ENCODE results near the gene HOXA9. TPM values are rescaled to one million over a fixed set of nuclear protein-coding genes. Genes with fewer than 3 reads are reported as not detected.

Gene HOXA9
- total RNA-seq, 4 donors from 2014 or later, result 19.5 to 130 (median 50.6) TPM

DNA sequence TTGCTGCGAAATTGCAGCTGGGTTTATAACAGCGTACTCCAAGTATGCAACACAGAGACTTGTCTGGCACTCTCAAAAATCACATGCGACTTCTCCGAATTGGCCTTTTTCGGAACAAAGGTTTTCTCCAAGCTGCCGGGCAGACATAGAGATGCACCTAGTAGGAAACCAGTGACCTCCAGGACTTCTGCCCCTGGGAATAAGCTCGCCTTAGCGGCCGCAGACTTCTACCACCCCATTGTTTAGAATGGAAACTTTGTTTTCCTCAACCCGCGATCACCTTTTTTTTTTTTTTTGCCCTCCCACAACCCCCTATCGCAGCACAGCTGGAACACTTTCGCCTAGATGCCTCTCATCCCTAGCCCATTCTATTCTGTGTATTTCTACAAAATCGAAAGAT lies 13.7 kb upstream of the HOXA9 start:
- in situ Hi-C loops (cut with MboI; ENCODE audit: low pct_ligation_motif_present in 1 of 4, low pct_unique_long_range_greater_than_20kb in 1 of 4, low sequenced_read_pairs in 3 of 4) (loop anchor here in 2 of 4 donors (25.0 kb wide), 1 partner anchor 1317 kb away; no protein-coding TSS in a partner anchor), intact Hi-C loops (cut with DNase I; ENCODE audit: low total_unique reads) (no loop called here)

DNA sequence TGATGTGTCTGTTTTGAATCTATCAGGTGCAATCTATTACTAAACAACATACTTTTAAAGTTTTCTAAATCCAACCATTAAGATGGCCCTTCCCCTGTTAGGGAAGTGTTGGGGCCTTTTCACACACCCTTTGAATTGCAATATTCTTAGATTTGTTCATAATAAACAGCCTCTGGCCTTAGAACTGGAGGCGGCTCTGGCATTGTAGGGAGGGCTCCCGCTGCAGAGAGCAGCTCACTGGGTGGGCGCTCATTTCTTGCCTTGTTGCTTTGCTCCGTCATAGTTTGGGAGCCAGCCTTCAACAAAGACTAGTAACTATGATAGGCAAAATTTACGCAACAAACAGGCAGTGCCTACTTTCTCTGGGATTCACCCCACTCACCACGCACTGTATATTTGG lies 13.0 kb upstream of the HOXA9 start:
- peaks cover 32% of the 10 kb centered on the region for H3K27me3 ChIP-seq
- H3K9me3 ChIP-seq, result no peaks in the 10 kb centered on the region
- H3K36me3 ChIP-seq, result no peaks in the 10 kb centered on the region
- peak overlapping the region; percentile 95 to 99 (median 98) for H3K27ac ChIP-seq
- peaks cover 21 to 59% (median 50%) of the 10 kb centered on the region in 4 donors for H3K4me1 ChIP-seq
- intact Hi-C loops (cut with DNase I; ENCODE audit: low total_unique reads) (no loop called here), in situ Hi-C loops (cut with MboI; ENCODE audit: low pct_ligation_motif_present in 1 of 4, low pct_unique_long_range_greater_than_20kb in 1 of 4, low sequenced_read_pairs in 3 of 4) (loop anchor here in 2 of 4 donors (25.0 kb wide), 1 partner anchor 1316 kb away; no protein-coding TSS in a partner anchor)
- TF ChIP-seq POLR2A (IDR thresholded peaks at IDR 0.05) (no peak), EP300 (IDR thresholded peaks at IDR 0.05; ENCODE audit: low read depth) (no peak), POLR2AphosphoS5 (IDR thresholded peaks at IDR 0.05) (peak in 2 of 3 donors; percentile 15 to 18)
- TF ChIP-seq, protein P1, sequence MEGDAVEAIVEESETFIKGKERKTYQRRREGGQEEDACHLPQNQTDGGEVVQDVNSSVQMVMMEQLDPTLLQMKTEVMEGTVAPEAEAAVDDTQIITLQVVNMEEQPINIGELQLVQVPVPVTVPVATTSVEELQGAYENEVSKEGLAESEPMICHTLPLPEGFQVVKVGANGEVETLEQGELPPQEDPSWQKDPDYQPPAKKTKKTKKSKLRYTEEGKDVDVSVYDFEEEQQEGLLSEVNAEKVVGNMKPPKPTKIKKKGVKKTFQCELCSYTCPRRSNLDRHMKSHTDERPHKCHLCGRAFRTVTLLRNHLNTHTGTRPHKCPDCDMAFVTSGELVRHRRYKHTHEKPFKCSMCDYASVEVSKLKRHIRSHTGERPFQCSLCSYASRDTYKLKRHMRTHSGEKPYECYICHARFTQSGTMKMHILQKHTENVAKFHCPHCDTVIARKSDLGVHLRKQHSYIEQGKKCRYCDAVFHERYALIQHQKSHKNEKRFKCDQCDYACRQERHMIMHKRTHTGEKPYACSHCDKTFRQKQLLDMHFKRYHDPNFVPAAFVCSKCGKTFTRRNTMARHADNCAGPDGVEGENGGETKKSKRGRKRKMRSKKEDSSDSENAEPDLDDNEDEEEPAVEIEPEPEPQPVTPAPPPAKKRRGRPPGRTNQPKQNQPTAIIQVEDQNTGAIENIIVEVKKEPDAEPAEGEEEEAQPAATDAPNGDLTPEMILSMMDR (IDR thresholded peaks at IDR 0.05), result no peak
- peak; percentile 20 for DNase-seq
- 32 to 42% methylated on average over 6 of the region's 6 CpGs for WGBS, 2 donors (ENCODE audit: low coverage in 1 of 2)
- H3K4me3 ChIP-seq, result peak overlapping the region; percentile 21 to 67 (median 60)

More for the DNA sequence above, 13.7 kb upstream of the HOXA9 start:
- peaks cover 21 to 63% (median 53%) of the 10 kb centered on the region in 4 donors for H3K4me1 ChIP-seq
- no peaks in the 10 kb centered on the region for H3K9me3 ChIP-seq
- TF ChIP-seq EP300 (IDR thresholded peaks at IDR 0.05; ENCODE audit: low read depth) (no peak), POLR2A (IDR thresholded peaks at IDR 0.05) (no peak), POLR2AphosphoS5 (IDR thresholded peaks at IDR 0.05) (no peak)
- TF ChIP-seq, protein P1 (IDR thresholded peaks at IDR 0.05), result no peak
- peak overlapping the region; percentile 95 to 99 (median 98) for H3K27ac ChIP-seq
- H3K4me3 ChIP-seq, result peak overlapping the region; percentile 21 to 67 (median 60)
- H3K27me3 ChIP-seq, result peaks cover 32% of the 10 kb centered on the region
- no peak for DNase-seq
- 18 to 39% methylated on average over 11 to 14 of the region's 14 CpGs for WGBS, 2 donors (ENCODE audit: low coverage in 1 of 2)
- H3K36me3 ChIP-seq, result no peaks in the 10 kb centered on the region

DNA sequence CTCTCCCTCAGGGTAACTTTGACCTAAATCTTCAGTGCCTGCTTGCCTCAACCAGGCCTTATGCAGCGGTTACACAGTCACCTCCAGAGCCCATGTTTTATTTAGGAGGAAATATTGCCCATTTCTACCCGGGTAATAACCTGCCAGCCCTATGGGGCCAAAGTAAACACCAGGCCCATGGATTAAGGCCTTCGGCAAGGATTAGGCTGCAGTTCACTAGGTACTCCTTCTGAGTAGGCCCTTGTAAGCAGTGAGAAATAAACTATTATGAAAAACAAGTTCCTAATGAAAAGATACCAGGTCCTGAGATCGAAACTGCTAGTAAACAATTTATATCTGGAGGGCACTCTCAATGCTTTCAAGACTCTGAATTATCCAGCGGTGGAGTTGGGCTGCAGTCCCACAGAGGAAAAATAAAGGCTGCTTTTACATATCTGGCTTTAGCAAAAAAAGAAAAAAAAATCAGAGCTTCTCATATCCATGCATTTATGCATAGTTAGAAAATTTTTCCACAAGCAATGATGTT lies 12.5 kb upstream of the HOXA9 start:
- in situ Hi-C loops (cut with MboI; ENCODE audit: low pct_ligation_motif_present in 1 of 4, low pct_unique_long_range_greater_than_20kb in 1 of 4, low sequenced_read_pairs in 3 of 4) (loop anchor here in 2 of 4 donors (25.0 kb wide), 1 partner anchor 1316 kb away; no protein-coding TSS in a partner anchor), intact Hi-C loops (cut with DNase I; ENCODE audit: low total_unique reads) (no loop called here)
- H3K36me3 ChIP-seq, result no peaks in the 10 kb centered on the region
- H3K27me3 ChIP-seq, result peaks cover 32% of the 10 kb centered on the region
- H3K4me3 ChIP-seq, result peak overlapping the region; percentile 21 to 67 (median 60)
- DNase-seq, result peak; percentile 23
- 0 to 23% methylated on average over 1 to 5 of the region's 5 CpGs for WGBS, 2 donors (ENCODE audit: low coverage in 1 of 2)
- H3K9me3 ChIP-seq, result no peaks in the 10 kb centered on the region
- TF ChIP-seq, protein P1 (IDR thresholded peaks at IDR 0.05), result no peak
- TF ChIP-seq POLR2A (IDR thresholded peaks at IDR 0.05), result peak; percentile 17
- TF ChIP-seq POLR2AphosphoS5 (IDR thresholded peaks at IDR 0.05), result peak; percentile 6 to 28 (median 24)
- TF ChIP-seq EP300 (IDR thresholded peaks at IDR 0.05; ENCODE audit: low read depth), result no peak
- peaks cover 21 to 58% (median 48%) of the 10 kb centered on the region in 4 donors for H3K4me1 ChIP-seq
- peak overlapping the region; percentile 95 to 99 (median 98) for H3K27ac ChIP-seq

DNA sequence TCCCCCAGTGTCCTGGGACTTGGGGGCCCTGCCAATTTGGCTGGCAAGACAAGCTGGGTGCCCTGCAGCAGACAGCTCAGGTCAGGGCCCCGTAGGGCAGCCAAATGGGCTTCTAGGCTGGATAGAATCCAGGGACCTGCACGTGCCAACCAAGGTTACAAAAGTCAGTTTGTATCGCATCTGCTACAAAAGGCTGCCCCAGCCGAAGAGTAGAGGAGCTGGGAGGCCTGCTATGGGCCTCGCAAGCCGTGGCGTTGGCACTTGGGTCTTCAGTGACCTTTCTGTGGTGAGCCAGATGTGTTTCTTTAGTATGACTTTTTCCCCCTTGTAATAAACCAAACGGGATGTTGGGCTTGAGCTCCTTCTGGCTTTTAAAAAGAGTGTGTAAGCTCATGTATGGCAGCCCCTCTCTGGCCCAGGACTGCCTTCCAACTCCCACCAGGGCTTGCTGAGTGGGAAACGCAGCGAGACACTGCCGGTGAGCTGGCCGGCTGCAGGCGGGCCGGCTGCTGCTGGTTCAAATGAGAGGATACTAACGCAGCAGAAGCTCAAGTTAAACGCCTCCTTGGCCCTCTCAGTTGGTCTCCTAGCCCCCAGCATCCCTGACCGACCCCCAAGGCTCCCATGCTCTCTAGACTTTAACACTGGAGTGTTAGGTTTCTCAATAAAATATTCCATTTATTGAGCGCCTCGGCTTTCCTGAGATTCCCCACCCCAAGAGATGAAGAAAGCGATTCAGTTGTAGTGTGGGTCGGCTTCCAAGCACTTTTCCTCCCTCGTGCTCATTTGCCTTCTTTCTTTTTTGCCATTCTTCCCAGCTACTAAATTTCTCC lies 11.8 kb upstream of the HOXA9 start:
- Histone ChIP-seq H3K9me3 (no peaks in the 10 kb centered on the region), H3K36me3 (no peaks in the 10 kb centered on the region), H3K4me1 (peaks cover 18 to 51% (median 45%) of the 10 kb centered on the region in 4 donors), H3K4me3 (peak overlapping the region; percentile 21 to 67 (median 60)), H3K27ac (peak overlapping the region; percentile 95 to 99 (median 98)), H3K27me3 (peaks cover 33% of the 10 kb centered on the region)
- in situ Hi-C loops (cut with MboI; ENCODE audit: low pct_ligation_motif_present in 1 of 4, low pct_unique_long_range_greater_than_20kb in 1 of 4, low sequenced_read_pairs in 3 of 4), result loop anchor here in 2 of 4 donors (25.0 kb wide), 1 partner anchor 1315 kb away; no protein-coding TSS in a partner anchor
- WGBS, 2 donors (ENCODE audit: low coverage in 1 of 2), result 26 to 48% methylated on average over 6 to 22 of the region's 22 CpGs
- TF ChIP-seq EP300 (IDR thresholded peaks at IDR 0.05; ENCODE audit: low read depth) (no peak), POLR2AphosphoS5 (IDR thresholded peaks at IDR 0.05) (no peak), POLR2A (IDR thresholded peaks at IDR 0.05) (no peak)
- TF ChIP-seq, protein P1 (IDR thresholded peaks at IDR 0.05), result no peak
- intact Hi-C loops (cut with DNase I; ENCODE audit: low total_unique reads), result no loop called here
- peak; percentile 27 for DNase-seq

Measured in transverse colon (tissue), 4 donors.